Keratinocyte (primary cell): ENCODE measurements around the gene LHPP.

ENCODE experiments used
- CTCF ChIP-seq, 3 experiments: IDR thresholded peaks in 1 of 3; conservative IDR thresholded peaks in 1 of 3; optimal IDR thresholded peaks in 1 of 3; 2 replicates in 2 of 3; 3 replicates in 1 of 3; pipeline versions ENCODE3 to v1.5.1; 2011; ENCODE audit warnings: low read length in 3 of 3, mild to moderate bottlenecking in 3 of 3, moderate library complexity in 2 of 3, control low read depth in 1 of 3, inconsistent platforms in 1 of 3; ENCODE audit not compliant: insufficient read depth in 2 of 3; ENCODE audit errors: extremely low read depth in 1 of 3
- EZH2 ChIP-seq: IDR thresholded peaks from one replicate; pipeline ENCODE4 v1.6.1; 2012; ENCODE audit warnings: inconsistent platforms, mild to moderate bottlenecking, low read length, moderate library complexity

DNA sequence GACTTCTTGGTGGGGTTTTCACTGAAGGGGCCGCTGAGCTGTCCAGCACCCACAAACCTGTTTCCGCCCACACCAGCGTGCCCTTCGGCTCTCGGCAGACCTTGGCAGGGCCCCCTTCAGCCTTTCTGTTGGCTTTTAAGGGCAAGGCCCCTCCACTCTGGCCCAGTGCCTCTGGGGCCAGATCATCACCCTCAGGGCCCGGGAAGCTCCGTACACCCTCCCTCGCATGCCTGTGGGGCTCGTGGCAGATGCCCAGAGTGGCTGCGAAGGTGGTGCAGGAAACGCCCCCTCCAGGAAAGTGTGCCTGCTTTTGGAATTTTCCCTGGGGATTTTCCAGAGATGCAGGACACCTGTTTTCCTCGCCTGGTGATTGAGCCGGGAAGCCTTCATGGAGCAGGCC lies 7.0 kb downstream of the LHPP start:
- TF ChIP-seq CTCF (optimal IDR thresholded peaks at IDR 0.05 in 1 of 3, IDR thresholded peaks at IDR 0.05 in 1 of 3, conservative IDR thresholded peaks at IDR 0.05 in 1 of 3; ENCODE audit: extremely low read depth in 1 of 3, insufficient read depth in 2 of 3, low read length in 3 of 3) (no peak), EZH2 (no peak)
